H9 (cell line): ENCODE results near the gene LZIC. TPM values are rescaled to one million over a fixed set of nuclear protein-coding genes. Genes with fewer than 3 reads are reported as not detected.

Experiments used
- DNase-seq: peaks from one replicate; pipeline ENCODE4 v3.0.0-alpha.2; 2017
- H2AFZ ChIP-seq: one replicate; pipeline ENCODE4 v1.6.1; 2013; ENCODE audit warnings: mild to moderate bottlenecking, low read length, control low read depth, moderate library complexity
- H2AK5ac ChIP-seq: 2 replicates; pipeline ENCODE4 v1.6.1; 2013; ENCODE audit warnings: low read length, control low read depth, mixed read lengths; ENCODE audit not compliant: insufficient read length
- H2BK120ac ChIP-seq: one replicate; pipeline ENCODE4 v1.6.1; 2013; ENCODE audit warnings: low read depth, mild to moderate bottlenecking, low read length, control low read depth, inconsistent platforms; ENCODE audit not compliant: poor library complexity, severe bottlenecking
- H2BK12ac ChIP-seq: 2 replicates; pipeline ENCODE4 v1.6.1; 2013; ENCODE audit warnings: low read length, control low read depth, mixed read lengths, low read depth; ENCODE audit not compliant: insufficient read length
- H2BK15ac ChIP-seq: 2 replicates; pipeline ENCODE4 v1.6.1; 2013; ENCODE audit warnings: low read depth, low read length, control low read depth
- H2BK20ac ChIP-seq: one replicate; pipeline ENCODE4 v1.6.1; 2013; ENCODE audit warnings: low read depth, mild to moderate bottlenecking, low read length, control low read depth, inconsistent platforms; ENCODE audit not compliant: poor library complexity, severe bottlenecking
- H2BK5ac ChIP-seq: 2 replicates; pipeline ENCODE4 v1.6.1; 2013; ENCODE audit warnings: low read length, control low read depth, mixed read lengths; ENCODE audit not compliant: insufficient read length
- H3K14ac ChIP-seq: 2 replicates; pipeline ENCODE4 v1.6.1; 2013; ENCODE audit warnings: low read length, control low read depth; ENCODE audit not compliant: insufficient read depth
- H3K18ac ChIP-seq: 2 replicates; pipeline ENCODE4 v1.6.1; 2013; ENCODE audit warnings: low read depth, mild to moderate bottlenecking, mixed read lengths, low read length, control low read depth; ENCODE audit not compliant: insufficient read length
- H3K23ac ChIP-seq: 2 replicates; pipeline ENCODE4 v1.6.1; 2013; ENCODE audit warnings: low read length, control low read depth, mixed read lengths, low read depth; ENCODE audit not compliant: insufficient read length
- H3K23me2 ChIP-seq: 2 replicates; pipeline ENCODE4 v1.6.1; 2013; ENCODE audit warnings: low read depth, mild to moderate bottlenecking, mixed read lengths, low read length, control low read depth; ENCODE audit not compliant: insufficient read length, poor library complexity, severe bottlenecking
- H3K27ac ChIP-seq: 2 replicates; pipeline ENCODE4 v1.5.1; 2013; ENCODE audit warnings: low read length, control low read depth, mixed read lengths, low read depth; ENCODE audit not compliant: insufficient read length
- H3K27me3 ChIP-seq: 2 replicates; pipeline ENCODE4 v1.6.1; 2013; ENCODE audit warnings: low read length, control low read depth, inconsistent platforms; ENCODE audit not compliant: insufficient read depth
- H3K4ac ChIP-seq: 2 replicates; pipeline ENCODE4 v1.6.1; 2013; ENCODE audit warnings: low read depth, mild to moderate bottlenecking, control low read depth, inconsistent platforms, low read length, moderate library complexity
- H3K4me1 ChIP-seq: 2 replicates; pipeline ENCODE4 v1.6.1; 2013; ENCODE audit warnings: low read length, control low read depth, inconsistent platforms; ENCODE audit not compliant: insufficient read depth
- H3K4me2 ChIP-seq: 2 replicates; pipeline ENCODE4 v1.6.1; 2013; ENCODE audit warnings: low read length, control low read depth, mixed read lengths; ENCODE audit not compliant: insufficient read length, insufficient read depth
- H3K56ac ChIP-seq: 2 replicates; pipeline ENCODE4 v1.6.1; 2013; ENCODE audit warnings: low read depth, mild to moderate bottlenecking, mixed read lengths, low read length, control low read depth; ENCODE audit not compliant: insufficient read length
- H3K79me1 ChIP-seq: 2 replicates; pipeline ENCODE4 v1.6.1; 2013; ENCODE audit warnings: low read depth, mild to moderate bottlenecking, moderate library complexity, low read length, control low read depth, inconsistent platforms; ENCODE audit not compliant: insufficient read depth, poor library complexity, severe bottlenecking
- H3K79me2 ChIP-seq: 2 replicates; pipeline ENCODE4 v1.6.1; 2013; ENCODE audit warnings: low read length, control low read depth, inconsistent platforms; ENCODE audit not compliant: insufficient read depth
- H3K9ac ChIP-seq: 2 replicates; pipeline ENCODE4 v1.6.1; 2013; ENCODE audit warnings: low read length, control low read depth, mixed read lengths; ENCODE audit not compliant: insufficient read length; ENCODE audit errors: extremely low read depth
- H3K9me3 ChIP-seq: one replicate; pipeline ENCODE4 v1.6.1; 2013; ENCODE audit warnings: low read depth, low read length, inconsistent platforms; ENCODE audit not compliant: control insufficient read depth
- H3T11ph ChIP-seq: one replicate; pipeline ENCODE4 v1.6.1; 2013; ENCODE audit warnings: mild to moderate bottlenecking, low read length, control low read depth, inconsistent platforms
- H4K20me1 ChIP-seq: one replicate; pipeline ENCODE4 v1.6.1; 2013; ENCODE audit not compliant: control insufficient read depth, insufficient read length, insufficient read depth
- H4K5ac ChIP-seq: 2 replicates; pipeline ENCODE4 v1.6.1; 2013; ENCODE audit warnings: low read depth, mild to moderate bottlenecking, mixed read lengths, low read length, control low read depth; ENCODE audit not compliant: insufficient read length
- H4K8ac ChIP-seq: replicated peaks from 2 replicates; pipeline ENCODE4 v1.6.1; 2013; ENCODE audit warnings: low read length, control low read depth, mixed read lengths, low read depth; ENCODE audit not compliant: insufficient read length
- H4K91ac ChIP-seq: 2 replicates; pipeline ENCODE4 v1.6.1; 2013; ENCODE audit warnings: low read depth, mild to moderate bottlenecking, moderate library complexity, mixed read lengths, low read length, control low read depth; ENCODE audit not compliant: insufficient read length
- H3K27ac Mint-ChIP-seq, 3 experiments: 2 replicates in 2 of 3; 3 replicates in 1 of 3; pipeline ENCODE4 v1.8.0; 2020 to 2021; ENCODE audit warnings: mixed read lengths in 3 of 3, mild to moderate bottlenecking in 1 of 3, moderate library complexity in 1 of 3
- H3K27me3 Mint-ChIP-seq: 2 replicates; pipeline ENCODE4 v1.8.0; 2021; ENCODE audit warnings: low read depth, mild to moderate bottlenecking, moderate library complexity, mixed read lengths
- H3K36me3 Mint-ChIP-seq, 3 experiments: 2 replicates in 2 of 3; 3 replicates in 1 of 3; pipeline ENCODE4 v1.8.0; 2020 to 2021; ENCODE audit warnings: low read depth in 3 of 3, mixed read lengths in 3 of 3; ENCODE audit not compliant: insufficient read depth in 1 of 3
- H3K4me1 Mint-ChIP-seq, 2 experiments: 2 replicates each; pipeline ENCODE4 v1.8.0; 2020; ENCODE audit warnings: mixed read lengths in 2 of 2
- H3K4me3 Mint-ChIP-seq, 2 experiments: 2 replicates in 1 of 2; 3 replicates in 1 of 2; pipeline ENCODE4 v1.8.0; 2020 to 2021; ENCODE audit warnings: mild to moderate bottlenecking in 2 of 2, mixed read lengths in 2 of 2, moderate library complexity in 1 of 2
- H3K9me3 Mint-ChIP-seq, 2 experiments: 2 replicates in 1 of 2; 3 replicates in 1 of 2; pipeline ENCODE4 v1.8.0; 2020; ENCODE audit warnings: mild to moderate bottlenecking in 2 of 2, mixed read lengths in 2 of 2, moderate library complexity in 1 of 2
- WGBS: extraction: QIAGEN DNeasy Blood & Tissue Kit; methylation state at CpG from one replicate; pipeline ENCODE4 v1.1.7; 2013; ENCODE audit warnings: missing lambda C conversion rate, low lambda C conversion rate, mixed read lengths; ENCODE audit not compliant: insufficient read length; ENCODE audit errors: extremely low coverage; 5-methylcytosine and 5-hydroxymethylcytosine counted together
- total RNA-seq: library from RNA; stranded (reverse); gene quantifications from 2 replicates; pipeline ENCODE4 v1.2.1, GENCODE V29; 2021
- TF ChIP-seq, protein P1 (sequence below): fragments of 200-600 bp; sonication (generic); conservative IDR thresholded peaks from 3 replicates; pipeline ENCODE4 v1.8.0; 2021; ENCODE audit warnings: antibody characterized with exemption, mild to moderate bottlenecking

The LZIC gene
- total RNA-seq, 1 experiment from 2014 or later = 22.9 TPM

DNA sequence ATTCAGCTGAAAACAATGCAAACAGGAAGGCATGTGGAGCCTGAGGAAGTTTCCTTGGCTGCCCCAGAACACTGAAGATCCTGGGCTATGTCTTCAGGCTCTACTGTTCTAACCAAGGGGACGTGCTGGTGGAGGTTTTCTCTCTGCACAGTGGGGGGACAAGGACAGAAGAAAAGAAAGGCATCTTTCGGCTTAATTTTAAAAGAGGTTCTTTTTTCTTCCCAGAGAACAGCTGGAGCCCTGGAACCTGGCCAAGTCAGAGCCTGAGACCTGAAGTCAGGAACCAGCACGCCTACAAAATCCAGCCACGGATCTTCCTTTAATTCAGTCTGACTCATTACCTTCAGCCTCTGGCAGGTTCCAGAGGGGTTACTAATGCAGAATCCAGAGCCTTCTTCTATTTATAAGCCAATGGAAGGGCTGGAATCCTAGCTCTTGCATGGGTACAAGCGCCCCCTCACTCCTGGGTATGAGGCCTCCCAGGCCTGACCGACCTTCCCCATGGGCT, 52.9 kb downstream of the LZIC start:
- H3K14ac ChIP-seq = no peak overlapping the region
- H2BK15ac ChIP-seq = no peak overlapping the region
- no peak overlapping the region for H4K91ac ChIP-seq
- no peak overlapping the region for H3K4ac ChIP-seq
- DNase-seq = no peak
- H3K9me3 ChIP-seq = no peaks in the 10 kb centered on the region
- H2BK120ac ChIP-seq = no peak overlapping the region
- H3K9me3 Mint-ChIP-seq = no peaks in the 10 kb centered on the region
- H3T11ph ChIP-seq = no peak overlapping the region
- H3K4me3 Mint-ChIP-seq = no peak overlapping the region; a peak in 1 of 5 replicates
- H3K18ac ChIP-seq = no peak overlapping the region
- no peak overlapping the region for H2BK12ac ChIP-seq
- no peak overlapping the region for H2AFZ ChIP-seq
- H3K4me1 ChIP-seq = peaks cover 9% of the 10 kb centered on the region; the same call in 1 of the 2 replicates
- WGBS = no CpG with 5 or more reads among the region's 6 CpGs
- no peak overlapping the region for H2AK5ac ChIP-seq
- H3K4me2 ChIP-seq = no peak overlapping the region
- no peaks in the 10 kb centered on the region for H3K79me1 ChIP-seq
- H2BK5ac ChIP-seq = no peak overlapping the region
- H3K27me3 Mint-ChIP-seq = no peaks in the 10 kb centered on the region
- H3K36me3 Mint-ChIP-seq = peaks cover 0 to 2% (median 0%) of the 10 kb centered on the region in 3 experiments; a peak in 1 of 7 replicates
- H4K8ac ChIP-seq = no peak overlapping the region
- H3K23me2 ChIP-seq = no peaks in the 10 kb centered on the region
- H3K9ac ChIP-seq = no peak overlapping the region
- H3K27ac ChIP-seq = no peak overlapping the region
- H3K27me3 ChIP-seq = no peaks in the 10 kb centered on the region
- TF ChIP-seq, protein P1, sequence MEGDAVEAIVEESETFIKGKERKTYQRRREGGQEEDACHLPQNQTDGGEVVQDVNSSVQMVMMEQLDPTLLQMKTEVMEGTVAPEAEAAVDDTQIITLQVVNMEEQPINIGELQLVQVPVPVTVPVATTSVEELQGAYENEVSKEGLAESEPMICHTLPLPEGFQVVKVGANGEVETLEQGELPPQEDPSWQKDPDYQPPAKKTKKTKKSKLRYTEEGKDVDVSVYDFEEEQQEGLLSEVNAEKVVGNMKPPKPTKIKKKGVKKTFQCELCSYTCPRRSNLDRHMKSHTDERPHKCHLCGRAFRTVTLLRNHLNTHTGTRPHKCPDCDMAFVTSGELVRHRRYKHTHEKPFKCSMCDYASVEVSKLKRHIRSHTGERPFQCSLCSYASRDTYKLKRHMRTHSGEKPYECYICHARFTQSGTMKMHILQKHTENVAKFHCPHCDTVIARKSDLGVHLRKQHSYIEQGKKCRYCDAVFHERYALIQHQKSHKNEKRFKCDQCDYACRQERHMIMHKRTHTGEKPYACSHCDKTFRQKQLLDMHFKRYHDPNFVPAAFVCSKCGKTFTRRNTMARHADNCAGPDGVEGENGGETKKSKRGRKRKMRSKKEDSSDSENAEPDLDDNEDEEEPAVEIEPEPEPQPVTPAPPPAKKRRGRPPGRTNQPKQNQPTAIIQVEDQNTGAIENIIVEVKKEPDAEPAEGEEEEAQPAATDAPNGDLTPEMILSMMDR = no peak
- peaks cover 40 to 45% of the 10 kb centered on the region in 2 experiments for H3K4me1 Mint-ChIP-seq
- H4K20me1 ChIP-seq = no peaks in the 10 kb centered on the region
- no peak overlapping the region for H2BK20ac ChIP-seq
- H3K27ac Mint-ChIP-seq = peak overlapping the region; percentile 90 to 97 (median 91)
- no peak overlapping the region for H3K23ac ChIP-seq
- H4K5ac ChIP-seq = no peak overlapping the region
- no peaks in the 10 kb centered on the region for H3K79me2 ChIP-seq
- H3K56ac ChIP-seq = no peak overlapping the region
